Measurements from ENCODE around the gene CLCN6.

GRCh38 chr1:11847667-11848372 lies 41.8 kb downstream of the CLCN6 start, which contains the start of gene NPPA:
- TF ChIP-seq TCF7L2 (IDR thresholded peaks at IDR 0.05; ENCODE audit: borderline replicate concordance, low read depth, low read length) (no peak), ZNF629 (tag by site-specific recombination; IDR thresholded peaks at IDR 0.05) (no peak), ZNF830 (tag by site-specific recombination; IDR thresholded peaks at IDR 0.05; ENCODE audit: low read depth) (no peak), ZNF24 (tag by site-specific recombination; IDR thresholded peaks at IDR 0.05) (no peak)

Measured in HEK293 (cell line).